HEK293T (cell line): ENCODE data around the gene STAT5B.
"Not testable (repeated sequence)": the region's sequence is repeated elsewhere in the genome, so short reads cannot be mapped to it uniquely, and the experiment has no call there.

Experiments
- CTCF ChIA-PET: fragments of 350-600 bp; formaldehyde crosslinking; extraction: SDS; loops from one replicate; lab custom pipeline; 2021; ENCODE audit warnings: antibody characterized with exemption, inconsistent platforms; lab: Yijun Ruan, JAX
- POLR2A ChIA-PET: fragments of 350-600 bp; formaldehyde crosslinking; extraction: SDS; loops from one replicate; lab custom pipeline; 2020; ENCODE audit warnings: antibody characterized with exemption, inconsistent platforms; lab: Yijun Ruan, JAX
- DNase-seq: peaks from one replicate; pipeline ENCODE4 v3.0.0; 2012; ENCODE audit warnings: mixed read lengths; ENCODE audit errors: extremely low spot score
- ARNT ChIP-seq: fragments of 450-650 bp; IDR thresholded peaks from 2 replicates; pipeline ENCODE4 v1.6.1; 2017; ENCODE audit warnings: mild to moderate bottlenecking
- BHLHE40 ChIP-seq: fragments of 450-650 bp; IDR thresholded peaks from 2 replicates; pipeline ENCODE4 v1.6.1; 2016; ENCODE audit warnings: mild to moderate bottlenecking, moderate library complexity, borderline replicate concordance
- CTBP1 ChIP-seq: fragments of 450-650 bp; IDR thresholded peaks from 2 replicates; pipeline ENCODE4 v1.6.1; 2016; ENCODE audit warnings: borderline replicate concordance
- ELF4 ChIP-seq: fragments of 450-650 bp; IDR thresholded peaks from 2 replicates; pipeline ENCODE4 v1.6.1; 2017; ENCODE audit warnings: antibody characterized with exemption
- FOXA1 ChIP-seq: fragments of 450-650 bp; IDR thresholded peaks from 2 replicates; pipeline ENCODE4 v1.6.1; 2016; ENCODE audit warnings: mild to moderate bottlenecking
- FOXK2 ChIP-seq: fragments of 450-650 bp; IDR thresholded peaks from 2 replicates; pipeline ENCODE4 v1.6.1; 2016; ENCODE audit warnings: mild to moderate bottlenecking
- FOXM1 ChIP-seq: fragments of 450-650 bp; IDR thresholded peaks from 2 replicates; pipeline ENCODE4 v1.6.1; 2017; ENCODE audit warnings: mild to moderate bottlenecking, borderline replicate concordance
- HDGF ChIP-seq: fragments of 450-650 bp; IDR thresholded peaks from 2 replicates; pipeline ENCODE4 v1.6.1; 2017; ENCODE audit warnings: antibody characterized with exemption, borderline replicate concordance
- L3MBTL2 ChIP-seq: fragments of 450-650 bp; conservative IDR thresholded peaks from 2 replicates; pipeline ENCODE4 v1.6.1; 2016; ENCODE audit warnings: mild to moderate bottlenecking
- LEF1 ChIP-seq: fragments of 450-650 bp; IDR thresholded peaks from 2 replicates; pipeline ENCODE4 v1.6.1; 2017; ENCODE audit warnings: mild to moderate bottlenecking, borderline replicate concordance
- NFRKB ChIP-seq: fragments of 450-650 bp; IDR thresholded peaks from 2 replicates; pipeline ENCODE4 v1.6.1; 2016; ENCODE audit warnings: mild to moderate bottlenecking, moderate library complexity
- SP1 ChIP-seq: fragments of 450-650 bp; IDR thresholded peaks from 2 replicates; pipeline ENCODE4 v1.6.1; 2017
- SUZ12 ChIP-seq: fragments of 450-650 bp; IDR thresholded peaks from 2 replicates; pipeline ENCODE4 v1.6.1; 2016; ENCODE audit warnings: mild to moderate bottlenecking
- TARDBP ChIP-seq: fragments of 450-650 bp; IDR thresholded peaks from 2 replicates; pipeline ENCODE4 v1.6.1; 2016
- ZNF384 ChIP-seq: fragments of 450-650 bp; IDR thresholded peaks from 2 replicates; pipeline ENCODE4 v1.6.1; 2016
- TF ChIP-seq, protein P1 (sequence below): fragments of 450-650 bp; IDR thresholded peaks from 2 replicates; pipeline ENCODE4 v1.6.1; 2016

The STAT5B gene

GRCh38 chr17:42266918-42267766, 9.0 kb downstream of the STAT5B start:
- ChIA-PET POLR2A (interaction anchor here (0.7 to 1.0 kb wide), 2 partner anchors 8 to 11 kb away, joined by 3 to 4 read pairs; partner anchors contain the start of gene STAT5B), CTCF (no interaction called here)
- TF ChIP-seq SP1, result no peak
- TF ChIP-seq, protein P1, sequence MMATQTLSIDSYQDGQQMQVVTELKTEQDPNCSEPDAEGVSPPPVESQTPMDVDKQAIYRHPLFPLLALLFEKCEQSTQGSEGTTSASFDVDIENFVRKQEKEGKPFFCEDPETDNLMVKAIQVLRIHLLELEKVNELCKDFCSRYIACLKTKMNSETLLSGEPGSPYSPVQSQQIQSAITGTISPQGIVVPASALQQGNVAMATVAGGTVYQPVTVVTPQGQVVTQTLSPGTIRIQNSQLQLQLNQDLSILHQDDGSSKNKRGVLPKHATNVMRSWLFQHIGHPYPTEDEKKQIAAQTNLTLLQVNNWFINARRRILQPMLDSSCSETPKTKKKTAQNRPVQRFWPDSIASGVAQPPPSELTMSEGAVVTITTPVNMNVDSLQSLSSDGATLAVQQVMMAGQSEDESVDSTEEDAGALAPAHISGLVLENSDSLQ, result peak; percentile 88
- no peak for DNase-seq

DNA sequence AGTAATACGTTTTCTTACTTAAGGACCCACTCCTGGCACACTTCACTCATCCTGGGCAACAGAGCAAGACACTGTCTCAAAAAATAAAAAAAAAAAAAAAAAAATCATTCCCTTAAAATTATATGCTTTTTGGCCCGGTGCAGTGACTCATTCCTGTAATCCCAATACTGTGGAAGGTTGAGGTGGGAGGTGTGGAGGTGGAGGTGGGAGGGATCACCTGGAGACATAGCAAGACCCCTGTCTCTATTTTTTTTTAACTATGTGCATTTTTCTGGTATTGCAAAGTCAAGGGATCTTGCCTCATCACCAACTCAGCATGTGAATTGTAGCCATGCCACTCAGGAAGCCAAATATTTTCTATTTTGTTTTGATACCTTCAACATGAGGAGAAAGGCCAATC, 9.7 kb downstream of the STAT5B start:
- TF ChIP-seq ARNT (no peak), SP1 (no peak), CTBP1 (no peak), FOXK2 (no peak), HDGF (no peak), ELF4 (no peak), ZNF384 (no peak), LEF1 (no peak), TARDBP (no peak), L3MBTL2 (no peak), BHLHE40 (no peak), FOXM1 (no peak), NFRKB (no peak), SUZ12 (no peak), FOXA1 (no peak)
- TF ChIP-seq, protein P1, result no peak
- no peak for DNase-seq
- CTCF ChIA-PET, result no interaction called here
- POLR2A ChIA-PET, result interaction anchor here (0.7 to 1.0 kb wide), 2 partner anchors 9 to 11 kb away, joined by 3 to 4 read pairs; partner anchors contain the start of gene STAT5B

DNA sequence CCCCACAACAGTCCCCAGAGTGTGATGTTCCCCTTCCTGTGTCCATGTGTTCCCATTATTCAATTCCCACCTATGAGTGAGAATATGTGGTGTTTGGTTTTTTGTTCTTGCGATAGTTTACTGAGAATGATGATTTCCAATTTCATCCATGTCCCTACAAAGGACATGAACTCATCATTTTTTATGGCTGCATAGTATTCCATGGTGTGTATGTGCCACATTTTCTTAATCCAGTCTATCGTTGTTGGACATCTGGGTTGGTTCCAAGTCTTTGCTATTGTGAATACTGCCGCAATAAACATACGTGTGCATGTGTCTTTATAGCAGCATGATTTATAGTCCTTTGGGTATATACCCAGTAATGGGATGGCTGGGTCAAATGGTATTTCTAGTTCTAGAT, 11.8 kb downstream of the STAT5B start:
- DNase-seq, POLR2A ChIA-PET: not testable (repeated sequence)
- CTCF ChIA-PET, result interaction anchor here (0.7 kb wide), 1 partner anchor 8 kb away, joined by 3 read pairs; no protein-coding TSS in a partner anchor

GRCh38 chr17:42260318-42260717, 15.9 kb downstream of the STAT5B start:
- no peak for TF ChIP-seq FOXK2
- ChIA-PET CTCF (interaction anchor here (0.6 to 1.0 kb wide), 2 partner anchors 19 to 323 kb away, joined by 3 to 4 read pairs; no protein-coding TSS in a partner anchor), POLR2A (no interaction called here)
- no peak for DNase-seq

GRCh38 chr17:42255445-42255844, 20.7 kb downstream of the STAT5B start:
- DNase-seq, result no peak
- ChIA-PET CTCF (no interaction called here), POLR2A (no interaction called here)
- TF ChIP-seq ARNT, result no peak
- no peak for TF ChIP-seq FOXA1
- TF ChIP-seq SP1, result no peak
- TF ChIP-seq LEF1, result no peak
- no peak for TF ChIP-seq CTBP1
- no peak for TF ChIP-seq ZNF384
- no peak for TF ChIP-seq ELF4
- no peak for TF ChIP-seq SUZ12
- TF ChIP-seq TARDBP, result no peak
- TF ChIP-seq, protein P1, result no peak
- no peak for TF ChIP-seq FOXK2
- TF ChIP-seq BHLHE40, result no peak
- no peak for TF ChIP-seq FOXM1
- TF ChIP-seq NFRKB, result no peak
- TF ChIP-seq L3MBTL2, result no peak
- no peak for TF ChIP-seq HDGF

GRCh38 chr17:42253578-42253977, 22.6 kb downstream of the STAT5B start:
- POLR2A ChIA-PET, result interaction anchor here (1.2 kb wide), 1 partner anchor 23 kb away, joined by 4 read pairs; no protein-coding TSS in a partner anchor
- CTCF ChIA-PET, result interaction anchor here (0.7 kb wide), 1 partner anchor 339 kb away, joined by 4 read pairs; no protein-coding TSS in a partner anchor
- no peak for TF ChIP-seq FOXK2
- no peak for DNase-seq
